Umbilical cord (tissue), 2 donors: Measurements from ENCODE around the gene NXPH1. TPM values are rescaled to one million over a fixed set of nuclear protein-coding genes. Genes with fewer than 3 reads are reported as not detected.

Source experiments
- DNase-seq: peaks from one replicate; pipeline ENCODE4 v3.0.0-alpha.2; 2015; ENCODE audit warnings: low spot score
- total RNA-seq: library from RNA; depleted of rRNA; stranded (reverse); fragments of >200 nt; gene quantifications from one replicate; pipeline ENCODE4 v1.2.3, GENCODE V29; 2014; ENCODE audit warnings: low replicate concordance; ENCODE audit not compliant: insufficient read depth

The NXPH1 gene
- total RNA-seq, 1 donor from 2014 or later = not detected

DNA sequence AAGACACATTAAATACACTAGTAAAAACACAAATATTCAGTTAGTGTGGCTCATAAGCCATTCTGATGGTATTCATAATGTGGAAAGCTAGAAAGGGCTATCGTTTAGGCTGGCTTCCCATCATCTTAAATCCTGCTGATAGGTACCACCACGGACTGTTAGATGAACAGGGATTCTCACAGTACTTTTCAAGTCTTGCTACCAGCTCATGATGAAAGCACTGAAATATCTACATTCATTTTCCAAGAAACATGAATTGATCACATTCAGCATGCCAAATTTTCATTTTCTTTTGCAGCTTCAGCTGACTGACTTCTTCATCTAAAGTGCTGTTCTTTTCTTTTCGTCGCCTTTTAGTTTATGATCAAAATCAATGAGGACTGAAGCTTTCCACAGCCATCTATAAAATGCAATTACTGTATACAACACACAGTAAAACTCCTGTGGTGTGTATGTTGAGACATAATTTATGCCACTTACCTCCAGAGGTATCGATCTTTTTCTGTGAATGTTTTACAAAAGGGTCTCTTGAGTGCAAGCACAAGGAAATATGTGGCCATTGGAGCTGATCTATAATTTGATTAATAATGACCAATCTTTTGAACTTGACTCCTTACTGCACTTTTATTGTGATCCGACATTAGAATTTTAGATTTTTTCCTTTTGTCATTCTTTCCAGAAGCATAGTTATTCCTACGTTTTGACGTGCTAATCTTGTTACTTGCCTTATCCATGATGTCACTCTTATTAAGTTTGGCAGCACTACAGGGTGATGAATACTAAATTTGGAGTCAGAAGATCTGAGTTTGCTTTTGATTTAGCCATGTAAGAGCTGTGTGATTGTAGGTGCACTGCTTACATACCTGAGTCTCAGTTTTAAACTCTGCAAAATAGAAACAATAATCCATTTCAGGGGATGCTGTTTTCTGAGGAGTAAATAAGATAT lies 58.4 kb downstream of the NXPH1 start:
- DNase-seq = no peak

DNA sequence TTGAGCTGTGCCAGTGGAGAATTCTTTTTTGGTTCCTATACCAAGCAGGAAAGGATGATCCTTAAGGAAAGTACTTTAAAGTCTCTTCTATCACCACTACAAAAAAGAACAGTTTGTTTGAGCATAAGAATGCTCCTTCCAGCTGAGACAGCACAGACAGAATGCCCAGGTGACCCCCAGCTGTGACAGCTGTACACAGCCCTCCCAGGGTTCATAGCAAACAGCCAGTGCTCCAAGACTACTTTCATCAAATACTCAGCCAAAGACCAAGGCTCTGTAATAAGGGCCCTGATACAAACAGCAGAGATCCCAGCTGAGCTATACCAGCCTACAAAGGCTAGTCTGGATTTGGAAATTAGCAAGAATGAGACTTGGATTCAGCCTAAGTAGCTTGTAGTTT lies 65.7 kb downstream of the NXPH1 start:
- no peak for DNase-seq

DNA sequence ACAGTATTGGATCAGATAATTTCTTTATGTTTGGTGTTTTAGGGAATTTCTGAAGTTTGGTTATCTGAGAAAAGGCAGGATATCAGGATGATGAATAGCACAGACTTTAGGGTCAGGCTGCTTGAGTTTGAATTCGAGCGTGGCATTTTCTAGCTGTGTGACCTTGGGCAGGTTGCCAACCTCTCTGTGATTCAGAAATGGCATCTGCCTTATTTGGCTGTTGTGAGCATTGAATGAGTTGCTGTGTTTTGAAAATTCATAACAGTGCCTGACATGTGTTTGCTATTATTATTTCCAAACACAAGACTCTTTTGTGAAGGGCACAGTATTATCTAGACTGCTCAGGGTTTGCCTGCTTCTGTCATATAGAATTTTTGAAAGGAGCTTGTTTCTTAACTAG lies 66.9 kb downstream of the NXPH1 start:
- no peak for DNase-seq

DNA sequence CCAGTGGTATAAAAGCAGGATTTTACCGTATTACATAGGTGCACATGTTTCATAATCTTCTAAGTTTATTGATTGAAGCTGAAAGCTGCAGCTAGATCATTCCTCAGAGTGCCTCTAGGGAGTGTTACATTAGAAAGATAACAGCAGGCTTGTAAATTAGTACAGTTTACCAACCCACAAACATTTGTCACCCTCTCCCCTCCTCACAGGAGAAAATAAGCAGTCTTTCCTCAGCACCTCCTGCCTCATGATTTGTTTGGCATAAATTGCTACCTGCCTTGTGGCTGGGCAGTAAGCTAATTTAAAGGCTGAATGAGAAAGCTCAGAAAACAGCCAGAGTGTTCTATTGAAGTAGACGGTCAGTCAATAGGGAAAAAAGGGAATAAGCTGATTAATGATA lies 74.2 kb downstream of the NXPH1 start:
- DNase-seq = no peak

DNA sequence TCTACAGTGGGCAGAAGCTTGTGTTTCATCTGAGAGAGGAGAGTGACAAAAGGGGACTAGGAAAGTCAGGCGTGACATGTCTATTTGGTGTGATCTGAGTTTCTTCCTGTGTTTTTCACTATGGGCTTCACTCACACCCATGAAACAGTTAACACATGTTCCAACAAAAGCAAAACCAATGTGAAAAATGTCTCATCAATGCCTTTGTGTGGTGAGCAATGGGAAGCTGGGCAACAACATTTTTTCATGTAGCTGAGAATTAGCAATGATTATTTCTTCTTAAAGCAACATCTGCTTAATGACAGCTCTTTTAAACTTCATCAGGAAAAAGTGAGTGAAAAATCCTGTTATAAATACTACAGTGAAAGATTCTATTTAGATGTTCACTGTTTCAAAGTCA lies 76.2 kb downstream of the NXPH1 start:
- no peak for DNase-seq

DNA sequence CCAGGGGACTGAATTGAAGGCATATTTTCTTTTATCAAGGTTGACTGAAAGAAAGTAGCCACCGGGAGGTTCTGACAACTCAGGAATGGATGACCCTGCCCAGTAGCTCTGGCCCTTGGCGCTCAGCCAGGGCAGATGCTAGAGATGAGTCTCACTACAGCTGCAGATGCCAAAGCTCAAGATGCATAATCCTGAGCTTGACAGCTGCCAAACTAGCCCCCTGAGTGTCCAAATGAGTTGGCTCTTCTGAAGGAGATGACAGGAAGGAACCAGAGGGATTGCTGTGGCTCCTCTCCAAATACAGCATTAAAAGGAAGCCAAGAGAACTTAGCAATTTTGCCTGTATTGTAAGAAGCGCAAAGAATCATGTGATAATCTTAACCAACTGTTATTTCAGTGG lies 78.4 kb downstream of the NXPH1 start:
- no peak for DNase-seq

DNA sequence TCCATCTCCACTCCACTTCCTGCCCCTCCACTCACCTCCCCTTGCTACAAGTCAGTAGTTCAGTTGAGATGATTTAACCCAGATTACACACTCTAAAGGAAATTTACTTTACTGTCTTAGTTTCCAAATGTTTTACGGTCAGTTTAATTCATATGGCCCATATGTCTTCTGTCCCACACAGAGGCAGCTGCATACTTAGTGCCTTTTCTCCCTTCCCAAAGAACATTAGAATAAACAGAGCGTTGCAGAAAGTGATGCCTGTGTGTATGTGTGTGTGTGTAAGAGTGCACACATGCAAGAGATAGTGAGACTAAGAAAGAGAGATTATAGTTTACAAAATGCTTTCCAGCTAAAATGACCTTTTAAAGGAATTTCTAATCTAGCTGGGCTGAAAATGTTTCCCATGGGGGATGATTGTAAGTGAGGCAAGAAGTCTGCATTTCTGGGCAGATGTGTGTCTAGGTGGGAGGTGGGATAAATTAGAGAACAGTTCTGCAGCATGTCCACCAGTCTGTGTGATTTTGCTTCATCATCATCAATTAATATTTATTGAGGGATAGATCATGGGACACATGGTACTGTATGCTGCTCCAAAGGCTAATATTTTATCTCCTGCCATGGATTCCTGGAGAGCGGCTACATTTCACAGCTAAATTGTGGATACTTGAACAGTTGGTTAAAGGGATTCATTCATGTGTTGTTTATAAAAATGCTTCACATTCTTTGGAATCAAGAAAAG lies 81.5 kb downstream of the NXPH1 start:
- DNase-seq = no peak

DNA sequence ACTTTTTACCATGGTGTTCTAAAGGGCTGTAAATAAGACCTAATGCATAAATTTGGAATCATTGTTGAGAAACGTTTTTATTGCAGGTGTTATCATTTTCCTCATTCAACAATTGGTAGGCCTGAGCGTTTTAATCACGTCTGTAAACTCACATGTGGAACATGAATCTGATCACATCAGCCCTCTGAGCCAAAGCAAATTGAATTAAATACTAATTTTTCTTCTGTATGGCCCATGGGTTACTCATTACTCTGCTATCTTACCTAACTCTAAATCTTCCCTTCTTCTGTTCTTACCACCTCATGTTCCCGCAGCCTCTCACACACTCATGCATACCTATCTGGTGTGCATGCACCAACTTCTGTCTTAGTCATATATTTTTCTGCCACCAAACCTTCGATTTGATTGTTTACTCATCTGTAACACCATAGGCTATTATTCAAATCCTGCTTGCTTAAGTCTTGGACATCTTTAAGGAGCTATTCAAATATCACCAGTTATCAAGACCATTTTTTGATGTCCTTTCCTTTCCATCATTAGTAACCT lies 82.3 kb downstream of the NXPH1 start:
- no peak for DNase-seq

DNA sequence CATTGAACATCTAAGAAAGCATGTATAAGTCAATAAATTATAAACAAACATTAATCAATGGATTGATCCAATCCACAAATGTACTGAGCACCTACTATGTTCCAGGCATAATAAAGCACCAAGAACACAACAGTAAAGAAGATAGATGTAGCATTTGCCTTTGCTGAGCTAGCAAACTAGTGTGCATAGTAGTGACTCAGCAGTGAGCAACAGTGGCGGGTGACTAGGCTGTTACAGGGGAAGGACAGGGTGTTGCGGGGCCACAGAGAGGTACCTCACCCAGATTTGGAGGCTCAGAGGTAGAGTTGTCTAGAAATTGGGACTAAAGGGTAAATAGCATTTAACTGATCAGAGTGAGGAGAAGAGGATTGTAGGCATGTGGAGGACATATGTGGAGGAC lies 83.6 kb downstream of the NXPH1 start:
- no peak for DNase-seq

DNA sequence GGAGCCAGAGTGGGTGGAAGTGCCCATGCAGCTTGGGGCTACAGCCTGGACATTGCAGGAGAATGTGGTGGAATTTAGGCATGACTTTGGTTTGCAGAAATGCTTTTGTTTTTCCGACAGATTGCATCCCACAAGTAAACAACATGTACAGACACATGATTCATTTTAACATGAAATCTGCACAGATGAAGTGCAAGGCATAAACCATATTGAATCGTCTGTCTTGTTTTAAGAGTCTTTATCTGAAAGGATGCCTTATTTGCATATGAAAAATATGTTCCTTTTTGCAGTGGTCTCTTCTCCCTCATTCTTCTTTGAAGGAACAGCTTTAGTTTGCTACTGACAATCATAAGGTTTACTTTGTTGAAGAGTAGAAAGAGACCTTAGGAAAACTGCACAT lies 94.9 kb downstream of the NXPH1 start:
- no peak for DNase-seq

DNA sequence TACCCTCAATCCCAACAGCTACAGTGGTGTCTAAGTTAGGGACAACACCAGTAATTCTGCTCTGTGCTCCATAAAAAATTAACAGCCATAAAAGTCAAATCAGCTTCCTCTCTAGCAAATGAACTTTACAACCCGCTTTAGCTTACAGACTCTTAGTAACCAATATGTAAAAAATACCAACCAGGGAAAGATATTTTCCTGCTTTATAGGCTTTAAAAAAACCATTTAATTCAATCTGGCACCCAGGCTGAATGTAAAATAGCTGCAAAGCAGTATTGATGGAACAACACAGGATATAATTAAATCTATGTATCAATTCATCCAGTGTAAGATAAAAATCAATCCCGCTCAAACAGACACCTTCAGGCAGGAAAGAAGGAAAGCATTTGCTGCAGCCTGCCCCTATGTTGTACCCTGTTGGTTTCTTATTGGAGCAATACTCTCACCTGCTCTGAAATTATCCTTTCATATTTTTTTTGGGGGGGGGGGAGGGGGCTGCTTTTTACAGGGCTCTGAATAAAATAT lies 98.6 kb downstream of the NXPH1 start:
- no peak for DNase-seq

DNA sequence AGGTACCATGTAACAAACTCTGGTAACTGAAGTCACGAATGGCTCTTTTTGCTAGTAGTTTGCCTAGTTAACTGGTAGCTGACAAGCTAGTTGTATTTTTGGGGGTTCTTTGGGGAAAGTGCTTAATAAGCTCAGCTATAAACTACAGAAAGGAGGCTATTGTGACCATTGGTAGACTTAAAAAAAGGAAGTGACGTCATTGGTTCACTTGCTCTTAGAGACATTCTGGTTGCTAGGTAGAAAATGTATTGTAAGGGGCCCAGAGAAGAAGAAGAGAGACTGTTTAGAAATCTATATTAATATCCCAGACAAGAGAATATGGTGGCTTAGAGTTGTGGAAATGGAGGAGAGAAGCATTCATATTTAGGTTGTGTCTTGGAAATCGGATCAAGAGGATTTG lies 103.0 kb downstream of the NXPH1 start:
- DNase-seq = no peak

DNA sequence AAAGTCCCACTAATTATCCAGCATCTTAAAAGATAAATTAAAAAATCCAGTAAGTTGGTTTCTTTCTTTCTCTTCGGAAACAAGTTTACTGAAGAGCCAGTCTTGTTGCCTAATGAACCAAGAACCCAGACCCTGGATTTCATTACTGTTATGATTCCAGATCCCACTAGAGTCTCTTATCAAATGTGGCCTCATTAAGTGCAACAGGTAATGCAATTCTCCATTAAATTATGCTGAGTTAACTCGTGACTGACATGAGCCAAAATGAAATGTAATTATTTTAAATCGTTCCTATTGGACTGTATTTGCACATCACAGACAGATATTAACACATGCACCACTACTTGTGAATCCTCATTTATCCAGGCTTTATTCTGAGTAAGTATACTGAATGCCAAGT lies 115.6 kb downstream of the NXPH1 start:
- DNase-seq = no peak

DNA sequence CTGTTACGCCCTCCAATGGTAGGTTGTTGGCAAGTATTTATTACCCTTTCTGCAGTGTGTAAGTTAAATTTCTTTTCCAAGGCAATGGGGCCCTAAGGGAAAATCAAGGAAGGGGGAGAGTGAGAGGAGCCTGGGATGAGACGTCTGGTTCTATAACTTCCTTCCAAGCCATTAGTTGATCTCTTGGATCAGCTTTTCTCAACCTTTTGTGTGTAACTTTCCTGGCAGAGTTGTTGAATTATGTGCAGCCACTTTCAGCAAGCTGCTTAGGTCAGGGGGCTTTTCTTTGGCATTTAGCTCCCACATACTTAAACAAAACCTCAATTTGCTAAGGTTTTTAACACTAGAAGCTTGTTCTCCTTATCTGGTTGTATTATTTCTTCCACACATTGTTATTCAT lies 127.1 kb downstream of the NXPH1 start:
- peak; percentile 19 for DNase-seq

DNA sequence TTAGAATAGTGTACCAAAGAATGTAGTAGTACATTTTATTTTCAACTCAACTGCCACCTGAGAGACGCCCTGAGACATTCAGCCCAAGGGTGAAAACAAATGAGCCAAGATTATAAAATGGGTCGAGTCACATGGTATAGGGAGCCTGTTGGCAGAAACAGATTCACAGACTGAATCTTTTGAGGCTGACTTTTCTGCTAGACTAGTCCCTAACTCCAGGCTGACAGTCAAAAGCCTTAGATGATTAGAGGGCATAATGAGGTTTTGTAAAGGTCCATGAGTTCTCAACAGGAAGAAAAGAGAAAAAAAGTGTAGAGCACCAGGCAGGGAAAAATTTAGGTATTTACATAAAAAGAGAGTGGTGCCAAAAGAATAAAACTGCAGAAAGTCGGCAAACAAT lies 128.0 kb downstream of the NXPH1 start:
- DNase-seq = no peak

DNA sequence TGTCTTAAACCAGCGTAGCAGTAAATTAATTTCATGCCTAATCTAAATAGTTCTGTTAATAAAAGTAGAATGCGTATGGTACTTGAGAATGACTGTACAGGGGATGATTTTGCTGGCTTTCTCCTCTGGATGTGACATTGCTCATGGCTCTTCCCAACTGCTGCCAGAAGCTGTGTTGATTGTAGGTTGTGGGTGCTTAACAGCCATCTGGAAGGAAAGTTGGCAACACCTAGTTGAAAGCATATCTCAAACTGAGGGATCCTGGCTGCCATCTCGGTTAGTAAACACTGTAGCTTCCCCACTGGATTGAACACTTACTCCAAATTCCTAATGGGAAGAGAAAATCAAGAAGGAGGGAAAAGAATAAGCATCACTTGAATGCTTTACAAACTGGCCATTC lies 130.9 kb downstream of the NXPH1 start:
- DNase-seq = no peak

DNA sequence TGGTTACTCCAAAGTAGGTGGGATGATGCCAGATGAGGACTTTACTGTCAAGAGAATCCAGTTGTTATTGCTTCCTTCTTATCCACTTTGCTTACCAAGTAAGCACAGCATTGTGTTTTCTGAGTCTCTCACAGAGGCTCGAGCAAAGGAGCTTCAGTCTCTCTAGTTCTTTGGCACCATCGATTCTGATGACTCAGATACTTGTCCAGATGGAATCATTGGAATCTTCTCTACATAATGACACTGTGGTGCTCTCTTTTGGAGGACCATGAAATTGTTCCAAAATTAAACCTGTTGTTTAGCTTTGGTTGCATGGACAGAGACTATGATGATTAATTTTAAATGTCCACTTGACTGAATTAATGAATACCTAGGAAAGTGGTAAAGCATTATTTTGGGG lies 132.6 kb downstream of the NXPH1 start:
- no peak for DNase-seq

DNA sequence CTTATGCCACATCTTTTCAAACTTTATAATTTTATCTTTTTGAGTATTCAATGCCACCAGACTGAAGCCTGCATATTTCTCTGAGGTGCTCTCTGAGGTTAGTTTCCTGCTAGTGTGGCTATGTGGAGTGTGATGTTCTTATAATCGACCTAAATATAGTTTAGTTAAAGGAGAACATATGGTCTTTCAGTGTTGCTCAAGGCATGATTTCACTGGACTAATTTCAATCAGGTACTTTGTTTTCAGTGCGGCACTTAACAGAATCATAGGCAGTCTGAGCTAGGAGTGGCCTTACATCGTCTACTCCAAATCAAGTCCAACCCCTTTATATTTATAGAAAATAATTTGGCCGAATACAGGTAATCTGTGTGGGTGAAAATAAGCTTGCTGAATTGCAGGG lies 134.2 kb downstream of the NXPH1 start:
- no peak for DNase-seq

DNA sequence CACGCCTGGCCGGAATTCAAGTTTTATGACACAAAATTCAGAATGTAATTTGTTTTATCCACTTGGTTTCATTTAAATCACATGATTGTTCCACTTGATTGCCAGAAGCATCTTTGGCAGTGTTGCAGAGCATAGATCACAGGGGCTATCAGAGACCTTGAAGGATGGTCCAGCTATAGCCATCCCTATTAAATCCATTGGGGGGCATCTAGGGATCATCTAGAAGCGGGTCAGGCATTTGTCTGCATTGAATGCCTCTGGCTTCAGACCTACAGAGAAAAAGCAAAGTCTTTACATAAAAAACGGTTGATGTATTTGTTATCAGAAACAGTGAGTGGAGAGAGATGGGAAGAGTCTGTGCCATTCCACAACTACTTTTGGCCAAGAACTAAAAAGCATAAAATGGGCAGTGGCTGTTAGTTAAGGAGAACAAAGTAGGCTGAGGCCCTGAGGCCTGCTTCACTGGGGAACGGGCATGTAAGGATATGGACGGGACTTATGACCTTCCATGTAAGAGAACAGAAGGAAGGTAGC lies 146.3 kb downstream of the NXPH1 start:
- no peak for DNase-seq

DNA sequence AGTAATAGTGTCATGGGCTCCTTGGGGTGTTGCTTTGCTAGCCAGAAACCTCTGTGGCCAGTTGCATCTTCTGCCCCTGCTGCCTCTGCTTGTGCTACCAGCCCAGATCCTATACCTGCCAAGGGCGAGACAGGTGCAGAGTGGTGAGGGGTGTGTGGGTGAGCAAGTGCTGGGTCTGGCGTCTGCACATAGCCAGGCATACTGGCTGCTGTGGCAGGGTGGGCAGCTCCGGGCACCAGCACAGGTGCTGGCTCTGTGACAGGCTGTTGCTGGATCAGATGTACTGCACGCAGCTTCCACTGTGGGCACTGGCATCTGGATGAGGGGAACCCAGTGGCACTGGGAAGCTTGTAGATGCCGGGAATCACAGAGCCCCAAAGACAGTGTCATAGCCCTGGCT lies 148.4 kb downstream of the NXPH1 start:
- DNase-seq = no peak

DNA sequence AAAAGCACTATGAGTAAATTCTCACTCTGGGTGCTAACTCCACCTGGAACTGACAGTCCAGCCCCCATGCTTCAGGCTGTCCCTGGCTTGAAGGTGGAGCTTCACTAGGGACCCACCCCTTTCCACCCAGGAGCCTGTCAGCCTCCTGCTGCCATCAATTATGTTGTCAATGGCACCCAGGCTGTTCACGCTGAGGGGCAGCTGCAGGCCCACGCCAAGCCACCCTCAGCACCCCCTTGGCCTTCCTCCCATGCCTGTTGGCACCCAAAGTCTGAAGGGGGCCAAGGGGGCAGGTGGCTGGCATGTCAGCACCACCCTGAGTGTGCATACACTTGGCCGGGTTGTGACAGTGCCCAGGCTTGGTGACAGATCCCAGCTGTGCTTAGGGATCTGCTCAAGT lies 149.3 kb downstream of the NXPH1 start:
- DNase-seq = no peak

DNA sequence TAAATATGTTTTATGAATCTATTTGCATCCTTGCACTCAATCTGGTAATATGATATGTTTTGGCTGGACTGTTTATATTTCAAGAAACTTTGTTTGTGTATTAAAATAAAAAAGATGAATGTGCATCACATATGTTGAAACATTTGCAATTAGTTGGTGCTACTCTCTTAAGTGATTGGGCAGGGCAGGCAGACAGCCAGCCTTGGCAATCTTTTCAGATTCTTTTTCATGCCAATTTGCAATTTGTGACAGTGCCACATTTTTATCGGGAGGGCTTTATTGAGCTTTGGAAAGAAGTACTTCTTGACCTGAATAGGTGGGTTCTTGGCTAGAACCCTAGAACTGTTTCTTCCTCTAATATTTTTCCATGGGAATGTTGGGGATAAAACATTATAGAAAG lies 152.2 kb downstream of the NXPH1 start:
- DNase-seq = no peak
